A204.1 (cell line): Measurements from ENCODE around the gene AR.

Experiments used
- FAIRE-seq: peaks from 2 replicates; lab custom pipeline; 2012; peaks lifted over from hg19 to GRCh38; lab: Jason Lieb, UNC

Gene AR, protein sequence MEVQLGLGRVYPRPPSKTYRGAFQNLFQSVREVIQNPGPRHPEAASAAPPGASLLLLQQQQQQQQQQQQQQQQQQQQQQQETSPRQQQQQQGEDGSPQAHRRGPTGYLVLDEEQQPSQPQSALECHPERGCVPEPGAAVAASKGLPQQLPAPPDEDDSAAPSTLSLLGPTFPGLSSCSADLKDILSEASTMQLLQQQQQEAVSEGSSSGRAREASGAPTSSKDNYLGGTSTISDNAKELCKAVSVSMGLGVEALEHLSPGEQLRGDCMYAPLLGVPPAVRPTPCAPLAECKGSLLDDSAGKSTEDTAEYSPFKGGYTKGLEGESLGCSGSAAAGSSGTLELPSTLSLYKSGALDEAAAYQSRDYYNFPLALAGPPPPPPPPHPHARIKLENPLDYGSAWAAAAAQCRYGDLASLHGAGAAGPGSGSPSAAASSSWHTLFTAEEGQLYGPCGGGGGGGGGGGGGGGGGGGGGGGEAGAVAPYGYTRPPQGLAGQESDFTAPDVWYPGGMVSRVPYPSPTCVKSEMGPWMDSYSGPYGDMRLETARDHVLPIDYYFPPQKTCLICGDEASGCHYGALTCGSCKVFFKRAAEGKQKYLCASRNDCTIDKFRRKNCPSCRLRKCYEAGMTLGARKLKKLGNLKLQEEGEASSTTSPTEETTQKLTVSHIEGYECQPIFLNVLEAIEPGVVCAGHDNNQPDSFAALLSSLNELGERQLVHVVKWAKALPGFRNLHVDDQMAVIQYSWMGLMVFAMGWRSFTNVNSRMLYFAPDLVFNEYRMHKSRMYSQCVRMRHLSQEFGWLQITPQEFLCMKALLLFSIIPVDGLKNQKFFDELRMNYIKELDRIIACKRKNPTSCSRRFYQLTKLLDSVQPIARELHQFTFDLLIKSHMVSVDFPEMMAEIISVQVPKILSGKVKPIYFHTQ

GRCh38 chrX:67543818-67544217 is at the start of gene AR:
Gene AR, plus strand, starts transcription at chrX:67544021. Its CDS starts 1,126 bp downstream, at chrX:67545147.
- no peak for FAIRE-seq

DNA sequence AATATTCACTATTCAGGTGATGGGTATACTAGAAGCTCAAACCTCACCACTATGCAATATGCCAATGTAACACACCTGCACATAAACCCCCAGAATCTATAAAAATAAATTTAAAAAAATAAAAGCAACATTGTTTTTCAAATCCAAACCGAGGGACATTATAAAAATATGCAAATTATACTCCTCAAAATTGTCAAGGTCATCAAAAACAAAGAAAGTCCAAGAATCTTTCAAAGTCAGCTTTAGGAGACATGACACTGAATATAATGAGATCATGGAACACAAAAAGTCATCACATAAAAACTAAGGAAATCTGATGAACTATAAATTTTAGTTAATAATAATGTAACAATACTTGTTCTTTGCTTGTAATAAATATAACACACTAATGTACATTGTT is 43.2 kb upstream of the AR start:
- no peak for FAIRE-seq

DNA sequence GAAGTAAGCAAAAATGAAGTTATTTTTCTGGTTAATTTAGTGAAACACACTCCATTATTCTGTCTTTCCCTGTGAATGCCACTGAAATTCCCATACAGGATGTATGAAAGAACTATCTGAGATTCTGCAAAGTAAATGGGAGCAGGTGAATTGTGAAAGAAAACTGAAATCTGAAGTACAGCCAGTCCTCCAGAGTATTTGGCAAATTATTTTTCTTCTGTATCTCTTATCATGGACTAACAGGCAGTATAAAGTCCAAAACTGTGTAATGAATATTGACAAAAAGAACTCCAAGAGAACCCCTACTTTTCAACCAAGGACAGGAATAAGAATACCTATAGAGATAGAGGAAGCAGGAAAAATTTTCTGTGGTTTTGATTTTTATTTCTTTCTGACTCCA is 40.8 kb upstream of the AR start:
- no peak for FAIRE-seq

GRCh38 chrX:67503453-67503852 is 40.4 kb upstream of the AR start:
- FAIRE-seq, result no peak

DNA sequence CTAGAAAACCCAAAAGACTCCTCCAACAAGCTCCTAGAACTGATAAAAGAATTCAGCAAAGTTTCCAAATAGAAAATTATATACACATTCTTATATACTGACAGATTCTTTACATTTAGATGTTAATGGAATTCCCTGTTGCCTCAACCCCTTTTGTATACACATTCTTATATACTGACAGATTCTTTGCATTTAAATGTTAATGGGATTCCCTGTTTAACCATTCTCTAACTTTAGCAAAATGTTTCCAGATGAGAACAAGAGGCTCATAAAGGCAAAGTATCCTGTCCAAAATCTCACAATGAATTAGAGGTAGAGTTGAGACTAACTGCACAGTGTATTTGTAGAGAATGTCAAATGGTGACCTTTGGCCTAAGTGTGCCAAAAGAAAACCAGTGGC is 23.1 kb upstream of the AR start:
- FAIRE-seq, result no peak

GRCh38 chrX:67523002-67523681 is 20.7 kb upstream of the AR start:
- FAIRE-seq, result no peak

- no peak for FAIRE-seq
Observed at GRCh38 chrX:67523932-67524331, 19.9 kb upstream of the AR start.

DNA sequence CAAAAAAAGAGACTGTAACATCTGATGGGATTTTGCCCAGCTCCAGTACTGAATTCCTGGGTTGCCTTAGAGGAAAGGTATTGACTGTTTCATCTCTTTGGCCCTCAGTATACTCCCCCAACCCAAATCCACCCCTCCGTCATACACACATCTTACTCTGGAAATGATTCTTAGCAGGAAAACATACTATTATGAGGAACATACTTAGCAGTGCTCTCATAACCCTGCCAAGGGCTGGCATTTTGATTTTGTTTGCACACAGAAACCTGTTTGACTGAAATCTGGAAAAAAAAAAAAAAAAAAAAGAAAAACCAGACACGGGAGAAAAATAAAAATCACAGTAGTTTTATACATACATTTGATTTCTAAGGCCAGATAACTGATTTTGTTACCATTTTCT is 19.4 kb upstream of the AR start:
- FAIRE-seq, result no peak

DNA sequence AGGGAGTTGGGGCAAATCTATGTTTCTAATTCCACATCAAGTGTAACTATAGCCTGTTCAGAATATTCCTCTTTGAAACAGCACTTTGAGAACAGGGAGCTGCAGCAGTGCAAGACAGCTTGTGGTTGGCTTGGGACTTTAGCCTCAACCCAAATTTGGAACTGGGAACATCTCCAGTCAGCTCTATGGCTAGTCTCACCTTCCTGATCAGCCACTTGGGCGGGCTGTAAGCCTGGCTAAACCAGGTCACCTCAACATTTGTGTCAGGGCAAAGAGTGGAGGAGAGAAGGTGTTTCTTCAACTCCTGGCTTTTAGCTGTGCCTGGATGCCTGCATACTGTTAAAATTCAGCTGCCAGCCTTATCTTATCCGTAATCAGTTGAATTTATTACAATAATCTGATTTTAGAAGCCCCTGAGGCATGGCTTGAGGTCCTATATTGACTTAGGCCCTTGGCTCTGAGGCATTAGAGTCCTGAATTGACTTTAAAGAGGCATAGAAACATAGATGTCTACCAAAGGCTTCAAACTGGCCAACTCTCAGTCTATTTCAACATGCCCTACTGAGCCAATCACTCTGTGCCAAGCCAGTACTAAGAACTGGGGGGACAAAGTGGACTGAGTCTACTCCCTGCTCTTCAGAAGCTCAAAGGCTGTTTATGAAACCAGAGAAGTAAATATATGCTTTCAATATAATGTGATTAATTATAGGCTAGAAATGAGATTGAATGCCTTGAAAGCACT is 18.7 kb upstream of the AR start:
- FAIRE-seq, result no peak

DNA sequence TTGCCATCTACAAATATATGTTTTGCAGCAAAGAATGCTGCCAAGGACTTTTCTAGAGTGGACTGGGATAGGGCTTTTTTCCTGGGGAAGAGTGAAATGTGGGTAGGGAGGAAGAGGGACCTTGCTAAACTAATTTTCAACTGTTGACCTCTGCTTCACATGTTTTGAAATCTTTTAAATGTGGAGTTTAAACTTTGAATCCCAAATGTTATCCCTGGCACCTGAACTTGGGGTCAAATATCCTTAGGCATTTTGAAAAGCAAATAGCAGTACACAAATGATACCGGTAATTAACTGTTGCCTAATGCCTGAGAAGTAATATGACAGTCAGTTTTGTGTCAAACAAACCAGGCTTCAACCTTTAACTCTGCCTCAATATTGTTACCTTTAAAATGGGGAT is 7.3 kb upstream of the AR start:
- FAIRE-seq, result no peak

- no peak for FAIRE-seq
Observed at GRCh38 chrX:67538383-67538782, 5.4 kb upstream of the AR start.

DNA sequence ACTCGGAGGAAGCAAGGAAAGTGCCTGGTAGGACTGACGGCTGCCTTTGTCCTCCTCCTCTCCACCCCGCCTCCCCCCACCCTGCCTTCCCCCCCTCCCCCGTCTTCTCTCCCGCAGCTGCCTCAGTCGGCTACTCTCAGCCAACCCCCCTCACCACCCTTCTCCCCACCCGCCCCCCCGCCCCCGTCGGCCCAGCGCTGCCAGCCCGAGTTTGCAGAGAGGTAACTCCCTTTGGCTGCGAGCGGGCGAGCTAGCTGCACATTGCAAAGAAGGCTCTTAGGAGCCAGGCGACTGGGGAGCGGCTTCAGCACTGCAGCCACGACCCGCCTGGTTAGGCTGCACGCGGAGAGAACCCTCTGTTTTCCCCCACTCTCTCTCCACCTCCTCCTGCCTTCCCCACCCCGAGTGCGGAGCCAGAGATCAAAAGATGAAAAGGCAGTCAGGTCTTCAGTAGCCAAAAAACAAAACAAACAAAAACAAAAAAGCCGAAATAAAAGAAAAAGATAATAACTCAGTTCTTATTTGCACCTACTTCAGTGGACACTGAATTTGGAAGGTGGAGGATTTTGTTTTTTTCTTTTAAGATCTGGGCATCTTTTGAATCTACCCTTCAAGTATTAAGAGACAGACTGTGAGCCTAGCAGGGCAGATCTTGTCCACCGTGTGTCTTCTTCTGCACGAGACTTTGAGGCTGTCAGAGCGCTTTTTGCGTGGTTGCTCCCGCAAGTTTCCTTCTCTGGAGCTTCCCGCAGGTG is 637 bp downstream of the AR start:
- no peak for FAIRE-seq

DNA sequence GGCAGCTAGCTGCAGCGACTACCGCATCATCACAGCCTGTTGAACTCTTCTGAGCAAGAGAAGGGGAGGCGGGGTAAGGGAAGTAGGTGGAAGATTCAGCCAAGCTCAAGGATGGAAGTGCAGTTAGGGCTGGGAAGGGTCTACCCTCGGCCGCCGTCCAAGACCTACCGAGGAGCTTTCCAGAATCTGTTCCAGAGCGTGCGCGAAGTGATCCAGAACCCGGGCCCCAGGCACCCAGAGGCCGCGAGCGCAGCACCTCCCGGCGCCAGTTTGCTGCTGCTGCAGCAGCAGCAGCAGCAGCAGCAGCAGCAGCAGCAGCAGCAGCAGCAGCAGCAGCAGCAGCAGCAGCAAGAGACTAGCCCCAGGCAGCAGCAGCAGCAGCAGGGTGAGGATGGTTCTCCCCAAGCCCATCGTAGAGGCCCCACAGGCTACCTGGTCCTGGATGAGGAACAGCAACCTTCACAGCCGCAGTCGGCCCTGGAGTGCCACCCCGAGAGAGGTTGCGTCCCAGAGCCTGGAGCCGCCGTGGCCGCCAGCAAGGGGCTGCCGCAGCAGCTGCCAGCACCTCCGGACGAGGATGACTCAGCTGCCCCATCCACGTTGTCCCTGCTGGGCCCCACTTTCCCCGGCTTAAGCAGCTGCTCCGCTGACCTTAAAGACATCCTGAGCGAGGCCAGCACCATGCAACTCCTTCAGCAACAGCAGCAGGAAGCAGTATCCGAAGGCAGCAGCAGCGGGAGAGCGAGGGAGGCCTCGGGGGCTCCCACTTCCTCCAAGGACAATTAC is 1.4 kb downstream of the AR start:
- no peak for FAIRE-seq

DNA sequence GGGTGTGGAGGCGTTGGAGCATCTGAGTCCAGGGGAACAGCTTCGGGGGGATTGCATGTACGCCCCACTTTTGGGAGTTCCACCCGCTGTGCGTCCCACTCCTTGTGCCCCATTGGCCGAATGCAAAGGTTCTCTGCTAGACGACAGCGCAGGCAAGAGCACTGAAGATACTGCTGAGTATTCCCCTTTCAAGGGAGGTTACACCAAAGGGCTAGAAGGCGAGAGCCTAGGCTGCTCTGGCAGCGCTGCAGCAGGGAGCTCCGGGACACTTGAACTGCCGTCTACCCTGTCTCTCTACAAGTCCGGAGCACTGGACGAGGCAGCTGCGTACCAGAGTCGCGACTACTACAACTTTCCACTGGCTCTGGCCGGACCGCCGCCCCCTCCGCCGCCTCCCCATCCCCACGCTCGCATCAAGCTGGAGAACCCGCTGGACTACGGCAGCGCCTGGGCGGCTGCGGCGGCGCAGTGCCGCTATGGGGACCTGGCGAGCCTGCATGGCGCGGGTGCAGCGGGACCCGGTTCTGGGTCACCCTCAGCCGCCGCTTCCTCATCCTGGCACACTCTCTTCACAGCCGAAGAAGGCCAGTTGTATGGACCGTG is 2.2 kb downstream of the AR start:
- FAIRE-seq, result no peak

DNA sequence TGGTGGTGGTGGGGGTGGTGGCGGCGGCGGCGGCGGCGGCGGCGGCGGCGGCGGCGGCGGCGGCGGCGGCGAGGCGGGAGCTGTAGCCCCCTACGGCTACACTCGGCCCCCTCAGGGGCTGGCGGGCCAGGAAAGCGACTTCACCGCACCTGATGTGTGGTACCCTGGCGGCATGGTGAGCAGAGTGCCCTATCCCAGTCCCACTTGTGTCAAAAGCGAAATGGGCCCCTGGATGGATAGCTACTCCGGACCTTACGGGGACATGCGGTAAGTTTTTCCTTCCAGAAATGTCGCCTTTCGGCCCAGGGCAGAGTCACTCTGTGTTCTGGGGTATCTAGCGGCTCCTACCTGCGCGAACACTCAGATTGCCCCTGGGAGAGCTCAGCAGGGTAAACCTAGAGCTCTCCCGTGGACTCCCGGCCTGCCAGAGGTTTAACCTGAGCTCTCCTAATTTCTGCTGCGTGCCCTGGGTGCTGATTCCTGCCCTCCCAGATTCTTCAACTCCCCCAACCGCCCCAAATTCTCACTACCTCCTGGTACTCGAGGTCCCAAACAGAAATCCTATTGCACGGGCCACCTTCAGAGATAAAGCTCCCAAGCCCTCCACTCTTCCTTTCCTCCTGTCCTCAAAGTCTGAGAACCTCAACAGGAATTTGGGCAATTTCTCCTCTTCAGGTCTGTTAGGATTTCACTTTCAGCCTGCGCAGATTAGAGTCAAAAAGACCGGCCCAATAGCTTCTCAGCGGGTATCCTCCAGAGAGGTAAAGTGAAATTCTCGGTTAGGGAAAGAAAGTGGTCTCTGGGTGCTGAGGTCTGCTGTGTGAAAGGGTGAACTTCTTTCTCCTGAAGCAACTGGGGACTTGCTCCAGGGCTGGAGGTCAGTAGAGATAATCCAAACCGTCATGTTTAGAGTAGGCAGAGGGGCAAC is 2.9 kb downstream of the AR start:
- no peak for FAIRE-seq

GRCh38 chrX:67555578-67556203 is 11.9 kb downstream of the AR start:
- FAIRE-seq, result no peak

- FAIRE-seq, result no peak
Observed at GRCh38 chrX:67558267-67558666, 14.4 kb downstream of the AR start.
